Common myeloid progenitor, CD34-positive (primary cell): ENCODE measurements around the gene C16orf54.
"Not testable (repeated sequence)": the region's sequence is repeated elsewhere in the genome, so short reads cannot be mapped to it uniquely, and the experiment has no call there.

Experiments used
- CTCF ChIA-PET: fragments of 350-600 bp; sonication (Branson Sonifier 250); formaldehyde crosslinking; loops from one replicate; lab custom pipeline; 2021; ENCODE audit warnings: antibody characterized with exemption; lab: Charles Lee
- POLR2A ChIA-PET: fragments of 350-600 bp; sonication (Branson Sonifier 250); formaldehyde crosslinking; loops from one replicate; lab custom pipeline; 2021; ENCODE audit warnings: antibody characterized with exemption; lab: Charles Lee
- DNase-seq, 3 donors: peaks; one replicate each; pipeline versions ENCODE4 v3.0.0 to v3.0.0-alpha.2; 2013
- H3K27ac ChIP-seq, 2 experiments: 1 replicate in 1 of 2; 2 replicates in 1 of 2; pipeline ENCODE4 v1.7.0; 2013; ENCODE audit warnings: inconsistent platforms in 2 of 2, low read length in 2 of 2, mild to moderate bottlenecking in 2 of 2, low read depth in 1 of 2, moderate library complexity in 1 of 2; ENCODE audit not compliant: severe bottlenecking in 2 of 2, insufficient read depth in 1 of 2, poor library complexity in 1 of 2
- H3K27me3 ChIP-seq, 5 experiments: replicated peaks in 2 of 5; 1 replicate in 3 of 5; 2 replicates in 2 of 5; pipeline versions ENCODE4 v1.6.1 to v1.7.0; 2013; ENCODE audit warnings: low read length in 4 of 5, mild to moderate bottlenecking in 2 of 5, moderate library complexity in 2 of 5, inconsistent platforms in 1 of 5; ENCODE audit not compliant: insufficient read depth in 5 of 5, control insufficient read depth in 4 of 5
- H3K36me3 ChIP-seq, 4 experiments: 1 replicate in 2 of 4; 2 replicates in 2 of 4; pipeline versions ENCODE4 v1.6.1 to v1.7.0; 2013; ENCODE audit warnings: low read length in 3 of 4, control low read depth in 1 of 4, mild to moderate bottlenecking in 1 of 4; ENCODE audit not compliant: control insufficient read depth in 4 of 4, insufficient read depth in 4 of 4
- H3K4me1 ChIP-seq, 4 experiments: 1 replicate in 3 of 4; 2 replicates in 1 of 4; pipeline versions ENCODE4 v1.6.1 to v1.7.1; 2013; ENCODE audit warnings: low read length in 3 of 4, mild to moderate bottlenecking in 3 of 4, control low read depth in 1 of 4, inconsistent platforms in 1 of 4, moderate library complexity in 1 of 4; ENCODE audit not compliant: control insufficient read depth in 4 of 4, insufficient read depth in 4 of 4; ENCODE audit errors: control extremely low read depth in 1 of 4
- H3K4me3 ChIP-seq, 7 experiments: 1 replicate in 4 of 7; 2 replicates in 3 of 7; pipeline versions ENCODE4 v1.5.1 to v1.7.0; 2013; ENCODE audit warnings: mild to moderate bottlenecking in 7 of 7, low read length in 6 of 7, moderate library complexity in 6 of 7, inconsistent platforms in 2 of 7, low read depth in 2 of 7, control low read depth in 1 of 7; ENCODE audit not compliant: insufficient read depth in 4 of 7, control insufficient read depth in 1 of 7; ENCODE audit errors: extremely low read depth in 1 of 7
- H3K9me3 ChIP-seq, 5 experiments: 1 replicate in 4 of 5; 2 replicates in 1 of 5; pipeline versions ENCODE4 v1.6.1 to v1.7.1; 2013; ENCODE audit warnings: low read length in 4 of 5, mild to moderate bottlenecking in 2 of 5, inconsistent platforms in 1 of 5, low read depth in 1 of 5, moderate library complexity in 1 of 5; ENCODE audit not compliant: control insufficient read depth in 4 of 5, insufficient read depth in 2 of 5; ENCODE audit errors: control extremely low read depth in 1 of 5
- WGBS: methylation state at CpG from one replicate; pipeline ENCODE4 v1.1.5; 2013; ENCODE audit not compliant: insufficient coverage; 5-methylcytosine and 5-hydroxymethylcytosine counted together

The C16orf54 gene

DNA sequence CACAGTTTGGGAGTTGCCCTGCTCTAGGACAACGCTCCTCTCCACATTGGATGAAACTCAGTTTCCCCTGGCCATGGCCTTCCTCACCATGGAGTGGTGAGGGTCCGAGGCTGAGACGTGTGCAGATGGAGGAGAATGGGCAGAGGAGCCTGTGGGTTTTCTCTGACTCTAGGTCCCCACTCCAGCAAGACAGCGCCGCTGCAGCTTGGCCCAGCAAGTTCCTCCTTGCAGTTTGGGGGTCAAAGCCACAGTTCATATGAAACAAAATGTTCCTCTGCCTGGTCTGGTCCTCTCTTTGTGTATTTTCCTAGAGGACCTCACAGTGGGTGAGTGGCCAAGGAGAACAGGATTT, 2.3 kb downstream of the C16orf54 start:
- 86% methylated on average over 4 of the region's 5 CpGs for WGBS
- peak overlapping the region; percentile 98 to 99 for H3K27ac ChIP-seq
- POLR2A ChIA-PET = interaction anchor here (0.9 kb wide), 1 partner anchor 61 kb away, joined by 3 read pairs; no protein-coding TSS in a partner anchor
- CTCF ChIA-PET = interaction anchor here (1.0 to 1.7 kb wide), 5 partner anchors 12 to 47 kb away, joined by 3 to 7 read pairs (median 4); partner anchors contain the start of gene KIF22
- H3K36me3 ChIP-seq = peaks cover 0 to 34% (median 16%) of the 10 kb centered on the region in 4 experiments
- no peak for DNase-seq
- no peaks in the 10 kb centered on the region for H3K27me3 ChIP-seq
- peaks cover 0 to 4% (median 0%) of the 10 kb centered on the region in 5 experiments for H3K9me3 ChIP-seq
- peak overlapping the region in 4 of 7 experiments; percentile 19 to 87 (median 60) for H3K4me3 ChIP-seq
- peaks cover 5 to 70% (median 53%) of the 10 kb centered on the region in 4 experiments for H3K4me1 ChIP-seq

DNA sequence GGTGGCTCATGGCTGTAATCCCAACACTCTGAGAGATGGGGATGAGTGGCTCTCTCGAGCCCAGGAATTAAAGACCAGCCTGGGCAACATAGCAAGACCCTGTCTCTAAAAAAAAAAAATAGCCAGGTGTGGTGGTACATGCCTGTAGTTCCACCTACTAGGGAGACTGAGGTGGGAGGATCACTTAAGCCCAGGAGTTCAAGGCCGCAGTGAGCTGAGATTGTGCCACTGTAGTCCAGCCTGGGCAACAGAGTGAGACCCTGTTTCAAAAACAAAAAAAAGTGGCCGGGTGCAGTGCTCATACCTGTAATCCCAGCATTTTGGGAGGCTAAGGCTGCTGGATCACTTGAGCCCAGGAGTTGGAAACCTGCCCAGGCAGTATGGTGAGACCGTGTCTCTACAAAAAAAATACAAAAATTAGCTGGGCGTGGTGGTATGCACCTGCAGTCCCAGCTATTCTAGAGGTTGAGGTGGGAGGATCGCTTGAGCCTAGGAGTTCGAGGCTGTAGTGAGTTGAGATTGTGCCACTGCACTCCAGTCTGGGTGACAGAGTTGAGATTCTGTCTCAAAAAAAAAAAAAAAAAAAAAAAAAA, 3.0 kb downstream of the C16orf54 start:
- H3K4me3 ChIP-seq = no peak overlapping the region
- peaks cover 0 to 4% (median 0%) of the 10 kb centered on the region in 5 experiments for H3K9me3 ChIP-seq
- peak overlapping the region in 1 of 2 experiments; percentile 99 for H3K27ac ChIP-seq
- H3K27me3 ChIP-seq = no peaks in the 10 kb centered on the region
- DNase-seq = no peak
- 82% methylated on average over 4 of the region's 7 CpGs for WGBS
- H3K4me1 ChIP-seq = peaks cover 5 to 70% (median 54%) of the 10 kb centered on the region in 4 experiments
- POLR2A ChIA-PET = no interaction called here
- H3K36me3 ChIP-seq = peaks cover 0 to 34% (median 16%) of the 10 kb centered on the region in 4 experiments
- CTCF ChIA-PET = interaction anchor here (1.0 to 1.7 kb wide), 4 partner anchors 12 to 65 kb away, joined by 3 to 7 read pairs (median 4); partner anchors contain the start of gene KIF22

DNA sequence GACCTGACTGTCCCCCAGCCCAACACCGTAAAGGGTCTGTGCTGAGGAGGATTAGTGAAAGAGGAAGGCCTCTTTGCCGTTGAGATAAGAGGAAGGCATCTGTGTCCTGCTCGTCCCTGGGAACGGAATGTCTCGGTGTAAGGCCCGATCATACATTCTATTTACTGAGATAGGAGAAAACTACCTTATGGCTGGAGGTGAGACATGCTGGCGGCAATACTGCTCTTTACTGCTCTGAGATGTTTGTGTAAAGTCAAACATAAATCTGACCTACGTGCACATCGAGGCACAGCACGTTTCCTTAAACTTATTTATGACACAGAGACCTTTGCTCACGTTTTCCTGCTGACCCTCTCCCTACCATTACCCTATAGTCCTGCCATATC, 5.2 kb downstream of the C16orf54 start:
- POLR2A ChIA-PET, H3K27me3 ChIP-seq, H3K4me3 ChIP-seq, DNase-seq, H3K9me3 ChIP-seq, H3K27ac ChIP-seq: not testable (repeated sequence)
- peaks cover 0 to 34% (median 16%) of the 10 kb centered on the region in 4 experiments for H3K36me3 ChIP-seq
- CTCF ChIA-PET = interaction anchor here (1.0 to 1.6 kb wide), 2 partner anchors 10 to 45 kb away, joined by 3 to 6 read pairs; no protein-coding TSS in a partner anchor
- WGBS = 56% methylated on average over 6 of the region's 11 CpGs
- peaks cover 0 to 52% (median 37%) of the 10 kb centered on the region in 4 experiments for H3K4me1 ChIP-seq

DNA sequence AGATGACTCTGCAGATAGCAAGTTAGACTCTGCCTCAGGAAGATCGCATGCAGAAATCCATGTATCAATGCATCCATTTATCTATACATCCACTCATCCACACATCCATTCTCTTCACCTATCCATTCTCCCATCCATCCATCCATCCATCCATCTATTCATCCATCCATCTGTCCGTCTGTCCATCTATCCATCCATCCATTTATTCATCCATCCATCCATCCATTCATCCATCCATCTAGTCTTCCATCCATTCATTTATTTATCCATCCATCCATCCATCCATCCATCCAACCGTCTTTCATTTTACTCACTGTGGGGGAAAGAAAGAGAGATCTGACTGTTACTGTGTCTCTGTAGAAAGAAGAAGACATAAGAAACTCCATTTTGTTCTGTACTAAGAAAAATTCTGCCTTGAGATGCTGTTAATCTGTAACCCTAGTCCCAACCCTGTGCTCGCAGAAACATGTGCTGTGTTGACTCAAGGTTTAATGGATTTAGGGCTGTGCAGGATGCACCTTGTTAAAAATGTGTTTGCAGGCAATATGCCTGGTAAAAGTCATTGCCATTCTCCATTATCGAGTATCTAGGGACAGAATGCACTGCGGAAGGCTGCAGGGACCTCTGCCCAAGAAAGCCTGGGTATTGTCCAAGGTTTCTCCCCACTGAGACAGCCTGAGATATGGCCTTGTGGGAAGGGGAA, 5.7 kb downstream of the C16orf54 start:
- H3K27ac ChIP-seq, POLR2A ChIA-PET, H3K9me3 ChIP-seq, H3K27me3 ChIP-seq, H3K4me3 ChIP-seq, DNase-seq: not testable (repeated sequence)
- WGBS = 95% methylated on average over 5 of the region's 6 CpGs
- Histone ChIP-seq H3K4me1 (peaks cover 0 to 46% (median 31%) of the 10 kb centered on the region in 4 experiments), H3K36me3 (peaks cover 0 to 34% (median 16%) of the 10 kb centered on the region in 4 experiments)
- CTCF ChIA-PET = interaction anchor here (1.4 to 2.5 kb wide), 4 partner anchors 8 to 16 kb away, joined by 4 to 16 read pairs (median 8); no protein-coding TSS in a partner anchor

DNA sequence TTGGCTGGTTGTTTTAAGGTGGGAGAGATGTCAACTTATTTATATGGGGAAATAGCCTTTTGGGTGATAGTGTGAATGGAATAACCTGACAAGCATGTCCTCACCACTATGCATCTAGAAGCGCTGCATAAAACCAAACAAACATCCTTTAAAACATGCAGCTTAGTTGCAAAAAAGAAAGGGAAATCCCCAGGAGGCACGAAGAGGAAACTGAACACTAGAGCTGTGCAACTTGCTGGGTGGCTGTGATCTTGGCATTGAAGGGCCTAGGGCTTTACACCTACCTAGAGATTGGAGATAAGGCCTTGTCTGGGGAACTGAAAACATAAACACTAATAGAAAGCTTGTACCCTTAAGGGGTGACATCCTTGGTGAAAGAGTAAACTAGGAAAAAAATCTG, 7.3 kb downstream of the C16orf54 start:
- H3K36me3 ChIP-seq = peaks cover 0 to 23% (median 10%) of the 10 kb centered on the region in 4 experiments
- ChIA-PET CTCF (interaction anchor here (0.9 to 2.5 kb wide), 10 partner anchors 8 to 65 kb away, joined by 3 to 16 read pairs (median 4); no protein-coding TSS in a partner anchor), POLR2A (interaction anchor here (0.6 to 0.9 kb wide), 3 partner anchors 12 to 280 kb away, joined by 3 to 4 read pairs (median 4); no protein-coding TSS in a partner anchor)
- peaks cover 0 to 30% (median 16%) of the 10 kb centered on the region in 4 experiments for H3K4me1 ChIP-seq
- H3K27me3 ChIP-seq = no peaks in the 10 kb centered on the region
- DNase-seq = peak in 2 of 3 donors; percentile 52 to 60
- no peak overlapping the region for H3K27ac ChIP-seq
- H3K4me3 ChIP-seq = no peak overlapping the region
- WGBS = no CpG with 5 or more reads among the region's 2 CpGs
- H3K9me3 ChIP-seq = peaks cover 0 to 4% (median 0%) of the 10 kb centered on the region in 5 experiments

DNA sequence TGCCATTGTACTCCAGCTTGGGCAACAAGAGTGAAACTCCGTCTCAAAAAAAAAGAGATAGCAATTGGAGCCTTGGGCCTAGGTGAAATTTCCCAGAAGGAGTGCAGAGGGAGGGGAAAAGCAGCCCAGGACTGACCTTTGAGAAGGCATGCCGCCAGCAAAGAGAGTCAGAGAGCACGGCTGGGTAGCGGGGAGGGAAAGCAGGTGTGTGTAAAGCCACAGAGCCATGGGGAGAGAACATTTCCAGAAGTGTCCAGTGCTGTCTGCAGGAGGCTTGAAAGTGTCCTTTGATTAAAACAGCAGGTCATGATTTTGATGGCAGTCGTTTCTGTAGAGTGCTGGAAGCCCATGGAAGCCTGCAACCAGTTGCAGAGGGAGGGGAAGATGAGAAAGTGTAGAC, 8.1 kb downstream of the C16orf54 start:
- POLR2A ChIA-PET = interaction anchor here (0.9 kb wide), 1 partner anchor 11 kb away, joined by 4 read pairs; no protein-coding TSS in a partner anchor
- WGBS = 93% methylated on average over 5 of the region's 5 CpGs
- H3K4me3 ChIP-seq = no peak overlapping the region
- CTCF ChIA-PET = interaction anchor here (2.5 kb wide), 1 partner anchor 7 kb away, joined by 16 read pairs; no protein-coding TSS in a partner anchor
- peaks cover 0 to 22% (median 12%) of the 10 kb centered on the region in 4 experiments for H3K4me1 ChIP-seq
- H3K36me3 ChIP-seq = peaks cover 0 to 15% (median 7%) of the 10 kb centered on the region in 4 experiments
- no peak for DNase-seq
- H3K27ac ChIP-seq = no peak overlapping the region
- H3K27me3 ChIP-seq = no peaks in the 10 kb centered on the region
- H3K9me3 ChIP-seq = peaks cover 0 to 4% (median 0%) of the 10 kb centered on the region in 5 experiments
